GM12873 (cell line): ENCODE measurements around the gene TOMM5.

Experiments
- CTCF ChIP-seq: IDR thresholded peaks from 2 replicates; pipeline ENCODE4 v1.5.1; 2012; ENCODE audit warnings: low read depth, mild to moderate bottlenecking, moderate library complexity, low read length, control low read depth; ENCODE audit not compliant: insufficient read depth; ENCODE audit errors: missing control alignments

TOMM5 gene

GRCh38 chr9:37622462-37622861 lies 30.1 kb upstream of the TOMM5 start:
- no peak for TF ChIP-seq CTCF

GRCh38 chr9:37621273-37622121 lies 29.1 kb upstream of the TOMM5 start:
- TF ChIP-seq CTCF = no peak

- no peak for TF ChIP-seq CTCF
Observed at GRCh38 chr9:37620396-37620795, 28.0 kb upstream of the TOMM5 start.

GRCh38 chr9:37619806-37620205 lies 27.4 kb upstream of the TOMM5 start:
- TF ChIP-seq CTCF = no peak

GRCh38 chr9:37618817-37619216 lies 26.4 kb upstream of the TOMM5 start:
- no peak for TF ChIP-seq CTCF

GRCh38 chr9:37617832-37618231 lies 25.4 kb upstream of the TOMM5 start:
- TF ChIP-seq CTCF = no peak

- TF ChIP-seq CTCF = no peak
Observed at GRCh38 chr9:37617161-37617560, 24.8 kb upstream of the TOMM5 start.

- TF ChIP-seq CTCF = no peak
Observed at GRCh38 chr9:37611961-37612360, 19.6 kb upstream of the TOMM5 start.
